H9 (cell line): ENCODE data around the gene HNRNPCL4. TPM values are rescaled to one million over a fixed set of nuclear protein-coding genes. Genes with fewer than 3 reads are reported as not detected.
"Not testable (repeated sequence)": the region's sequence is repeated elsewhere in the genome, so short reads cannot be mapped to it uniquely, and the experiment has no call there.

Source experiments
- DNase-seq: peaks from one replicate; pipeline ENCODE4 v3.0.0-alpha.2; 2017
- H2AFZ ChIP-seq: one replicate; pipeline ENCODE4 v1.6.1; 2013; ENCODE audit warnings: mild to moderate bottlenecking, low read length, control low read depth, moderate library complexity
- H2AK5ac ChIP-seq: 2 replicates; pipeline ENCODE4 v1.6.1; 2013; ENCODE audit warnings: low read length, control low read depth, mixed read lengths; ENCODE audit not compliant: insufficient read length
- H2BK120ac ChIP-seq: one replicate; pipeline ENCODE4 v1.6.1; 2013; ENCODE audit warnings: low read depth, mild to moderate bottlenecking, low read length, control low read depth, inconsistent platforms; ENCODE audit not compliant: poor library complexity, severe bottlenecking
- H2BK12ac ChIP-seq: 2 replicates; pipeline ENCODE4 v1.6.1; 2013; ENCODE audit warnings: low read length, control low read depth, mixed read lengths, low read depth; ENCODE audit not compliant: insufficient read length
- H2BK15ac ChIP-seq: 2 replicates; pipeline ENCODE4 v1.6.1; 2013; ENCODE audit warnings: low read depth, low read length, control low read depth
- H2BK20ac ChIP-seq: one replicate; pipeline ENCODE4 v1.6.1; 2013; ENCODE audit warnings: low read depth, mild to moderate bottlenecking, low read length, control low read depth, inconsistent platforms; ENCODE audit not compliant: poor library complexity, severe bottlenecking
- H2BK5ac ChIP-seq: 2 replicates; pipeline ENCODE4 v1.6.1; 2013; ENCODE audit warnings: low read length, control low read depth, mixed read lengths; ENCODE audit not compliant: insufficient read length
- H3K14ac ChIP-seq: 2 replicates; pipeline ENCODE4 v1.6.1; 2013; ENCODE audit warnings: low read length, control low read depth; ENCODE audit not compliant: insufficient read depth
- H3K18ac ChIP-seq: 2 replicates; pipeline ENCODE4 v1.6.1; 2013; ENCODE audit warnings: low read depth, mild to moderate bottlenecking, mixed read lengths, low read length, control low read depth; ENCODE audit not compliant: insufficient read length
- H3K23ac ChIP-seq: 2 replicates; pipeline ENCODE4 v1.6.1; 2013; ENCODE audit warnings: low read length, control low read depth, mixed read lengths, low read depth; ENCODE audit not compliant: insufficient read length
- H3K23me2 ChIP-seq: 2 replicates; pipeline ENCODE4 v1.6.1; 2013; ENCODE audit warnings: low read depth, mild to moderate bottlenecking, mixed read lengths, low read length, control low read depth; ENCODE audit not compliant: insufficient read length, poor library complexity, severe bottlenecking
- H3K27ac ChIP-seq: 2 replicates; pipeline ENCODE4 v1.5.1; 2013; ENCODE audit warnings: low read length, control low read depth, mixed read lengths, low read depth; ENCODE audit not compliant: insufficient read length
- H3K27me3 ChIP-seq: 2 replicates; pipeline ENCODE4 v1.6.1; 2013; ENCODE audit warnings: low read length, control low read depth, inconsistent platforms; ENCODE audit not compliant: insufficient read depth
- H3K4ac ChIP-seq: 2 replicates; pipeline ENCODE4 v1.6.1; 2013; ENCODE audit warnings: low read depth, mild to moderate bottlenecking, control low read depth, inconsistent platforms, low read length, moderate library complexity
- H3K4me1 ChIP-seq: 2 replicates; pipeline ENCODE4 v1.6.1; 2013; ENCODE audit warnings: low read length, control low read depth, inconsistent platforms; ENCODE audit not compliant: insufficient read depth
- H3K4me2 ChIP-seq: 2 replicates; pipeline ENCODE4 v1.6.1; 2013; ENCODE audit warnings: low read length, control low read depth, mixed read lengths; ENCODE audit not compliant: insufficient read length, insufficient read depth
- H3K56ac ChIP-seq: 2 replicates; pipeline ENCODE4 v1.6.1; 2013; ENCODE audit warnings: low read depth, mild to moderate bottlenecking, mixed read lengths, low read length, control low read depth; ENCODE audit not compliant: insufficient read length
- H3K79me1 ChIP-seq: 2 replicates; pipeline ENCODE4 v1.6.1; 2013; ENCODE audit warnings: low read depth, mild to moderate bottlenecking, moderate library complexity, low read length, control low read depth, inconsistent platforms; ENCODE audit not compliant: insufficient read depth, poor library complexity, severe bottlenecking
- H3K79me2 ChIP-seq: 2 replicates; pipeline ENCODE4 v1.6.1; 2013; ENCODE audit warnings: low read length, control low read depth, inconsistent platforms; ENCODE audit not compliant: insufficient read depth
- H3K9ac ChIP-seq: 2 replicates; pipeline ENCODE4 v1.6.1; 2013; ENCODE audit warnings: low read length, control low read depth, mixed read lengths; ENCODE audit not compliant: insufficient read length; ENCODE audit errors: extremely low read depth
- H3K9me3 ChIP-seq: one replicate; pipeline ENCODE4 v1.6.1; 2013; ENCODE audit warnings: low read depth, low read length, inconsistent platforms; ENCODE audit not compliant: control insufficient read depth
- H3T11ph ChIP-seq: one replicate; pipeline ENCODE4 v1.6.1; 2013; ENCODE audit warnings: mild to moderate bottlenecking, low read length, control low read depth, inconsistent platforms
- H4K20me1 ChIP-seq: one replicate; pipeline ENCODE4 v1.6.1; 2013; ENCODE audit not compliant: control insufficient read depth, insufficient read length, insufficient read depth
- H4K5ac ChIP-seq: 2 replicates; pipeline ENCODE4 v1.6.1; 2013; ENCODE audit warnings: low read depth, mild to moderate bottlenecking, mixed read lengths, low read length, control low read depth; ENCODE audit not compliant: insufficient read length
- H4K8ac ChIP-seq: replicated peaks from 2 replicates; pipeline ENCODE4 v1.6.1; 2013; ENCODE audit warnings: low read length, control low read depth, mixed read lengths, low read depth; ENCODE audit not compliant: insufficient read length
- H4K91ac ChIP-seq: 2 replicates; pipeline ENCODE4 v1.6.1; 2013; ENCODE audit warnings: low read depth, mild to moderate bottlenecking, moderate library complexity, mixed read lengths, low read length, control low read depth; ENCODE audit not compliant: insufficient read length
- H3K27ac Mint-ChIP-seq, 3 experiments: 2 replicates in 2 of 3; 3 replicates in 1 of 3; pipeline ENCODE4 v1.8.0; 2020 to 2021; ENCODE audit warnings: mixed read lengths in 3 of 3, mild to moderate bottlenecking in 1 of 3, moderate library complexity in 1 of 3
- H3K27me3 Mint-ChIP-seq: 2 replicates; pipeline ENCODE4 v1.8.0; 2021; ENCODE audit warnings: low read depth, mild to moderate bottlenecking, moderate library complexity, mixed read lengths
- H3K36me3 Mint-ChIP-seq, 3 experiments: 2 replicates in 2 of 3; 3 replicates in 1 of 3; pipeline ENCODE4 v1.8.0; 2020 to 2021; ENCODE audit warnings: low read depth in 3 of 3, mixed read lengths in 3 of 3; ENCODE audit not compliant: insufficient read depth in 1 of 3
- H3K4me1 Mint-ChIP-seq, 2 experiments: 2 replicates each; pipeline ENCODE4 v1.8.0; 2020; ENCODE audit warnings: mixed read lengths in 2 of 2
- H3K4me3 Mint-ChIP-seq, 2 experiments: 2 replicates in 1 of 2; 3 replicates in 1 of 2; pipeline ENCODE4 v1.8.0; 2020 to 2021; ENCODE audit warnings: mild to moderate bottlenecking in 2 of 2, mixed read lengths in 2 of 2, moderate library complexity in 1 of 2
- H3K9me3 Mint-ChIP-seq, 2 experiments: 2 replicates in 1 of 2; 3 replicates in 1 of 2; pipeline ENCODE4 v1.8.0; 2020; ENCODE audit warnings: mild to moderate bottlenecking in 2 of 2, mixed read lengths in 2 of 2, moderate library complexity in 1 of 2
- WGBS: extraction: QIAGEN DNeasy Blood & Tissue Kit; methylation state at CpG from one replicate; pipeline ENCODE4 v1.1.7; 2013; ENCODE audit warnings: missing lambda C conversion rate, low lambda C conversion rate, mixed read lengths; ENCODE audit not compliant: insufficient read length; ENCODE audit errors: extremely low coverage; 5-methylcytosine and 5-hydroxymethylcytosine counted together
- total RNA-seq: library from RNA; stranded (reverse); gene quantifications from 2 replicates; pipeline ENCODE4 v1.2.1, GENCODE V29; 2021

HNRNPCL4 gene
- total RNA-seq, 1 experiment from 2014 or later, result not detected

GRCh38 chr1:13155909-13156308 lies 9.5 kb downstream of the HNRNPCL4 start, which contains the start of gene PRAMEF26:
Gene PRAMEF26 (minus strand): TSS chr1:13156009. CDS start chr1:13153095, 2,914 bp downstream.
- H3K4me2 ChIP-seq, H3K56ac ChIP-seq, H3K18ac ChIP-seq, H3K4me1 Mint-ChIP-seq, H4K8ac ChIP-seq, H2BK12ac ChIP-seq, H2BK20ac ChIP-seq, H4K91ac ChIP-seq, H2BK15ac ChIP-seq, H3K23me2 ChIP-seq, H3K9ac ChIP-seq, H3K36me3 Mint-ChIP-seq, H3K27ac ChIP-seq, H2BK120ac ChIP-seq, H4K5ac ChIP-seq, H2BK5ac ChIP-seq, H3K27me3 Mint-ChIP-seq, DNase-seq, H2AFZ ChIP-seq, H3K27ac Mint-ChIP-seq, H3K79me1 ChIP-seq, H4K20me1 ChIP-seq, H3K23ac ChIP-seq, H3K14ac ChIP-seq, H3K9me3 Mint-ChIP-seq, H3K4me3 Mint-ChIP-seq, H2AK5ac ChIP-seq, H3K27me3 ChIP-seq, H3K4ac ChIP-seq, H3K9me3 ChIP-seq, H3K79me2 ChIP-seq, H3T11ph ChIP-seq, H3K4me1 ChIP-seq: not testable (repeated sequence)
- WGBS, result no CpG with 5 or more reads among the region's 5 CpGs

GRCh38 chr1:13116754-13117153 lies 48.7 kb downstream of the HNRNPCL4 start, which contains the start of gene HNRNPCL2:
Gene HNRNPCL2 (minus strand): TSS chr1:13116854. CDS start chr1:13116400, 454 bp downstream.
- H4K5ac ChIP-seq, H3K27ac ChIP-seq, H3K4me2 ChIP-seq, H3K27ac Mint-ChIP-seq, H3K4me3 Mint-ChIP-seq, H2AK5ac ChIP-seq, H2BK120ac ChIP-seq, H3K4ac ChIP-seq, DNase-seq, H3K4me1 ChIP-seq, H2BK5ac ChIP-seq, H3K79me1 ChIP-seq, H4K91ac ChIP-seq, H3K18ac ChIP-seq, H3K56ac ChIP-seq, H3K79me2 ChIP-seq, H3K23ac ChIP-seq, H4K20me1 ChIP-seq, H4K8ac ChIP-seq, H3K27me3 ChIP-seq, H3K27me3 Mint-ChIP-seq, H2BK15ac ChIP-seq, H3K14ac ChIP-seq, H3K9ac ChIP-seq, H3T11ph ChIP-seq, H2BK12ac ChIP-seq, H2AFZ ChIP-seq, H2BK20ac ChIP-seq, H3K4me1 Mint-ChIP-seq, H3K23me2 ChIP-seq: not testable (repeated sequence)
- H3K9me3 ChIP-seq, result peaks cover 61% of the 10 kb centered on the region
- no CpG with 5 or more reads among the region's 6 CpGs for WGBS
- Mint-ChIP-seq H3K36me3 (peaks cover 0 to 28% (median 7%) of the 10 kb centered on the region in 3 experiments; a peak in 4 of 7 replicates), H3K9me3 (peaks cover 88 to 98% of the 10 kb centered on the region in 2 experiments)
